Stomach smooth muscle (tissue), 2 donors: ENCODE results near the gene GFPT1.

ENCODE experiments used
- H3K27ac ChIP-seq: one replicate; pipeline ENCODE4 v1.7.0; 2013; ENCODE audit warnings: mild to moderate bottlenecking, low read length, inconsistent platforms
- H3K27me3 ChIP-seq, 2 donors: one replicate each; pipeline ENCODE4 v1.7.0; 2013; ENCODE audit warnings: low read length in 2 of 2; ENCODE audit not compliant: insufficient read depth in 2 of 2, control insufficient read depth in 1 of 2
- H3K36me3 ChIP-seq, 2 donors: one replicate each; pipeline ENCODE4 v1.7.0; 2013; ENCODE audit warnings: low read length in 2 of 2; ENCODE audit not compliant: control insufficient read depth in 2 of 2, insufficient read depth in 2 of 2
- H3K4me1 ChIP-seq: one replicate; pipeline ENCODE4 v1.7.0; 2013; ENCODE audit warnings: low read length; ENCODE audit not compliant: control insufficient read depth, insufficient read depth
- H3K4me3 ChIP-seq, 2 donors: one replicate each; pipeline ENCODE4 v1.7.0; 2013; ENCODE audit warnings: low read length in 2 of 2
- H3K9ac ChIP-seq, 2 donors: one replicate each; pipeline ENCODE4 v1.7.0; 2013; ENCODE audit warnings: low read length in 2 of 2, mild to moderate bottlenecking in 1 of 2
- H3K9me3 ChIP-seq, 2 donors: one replicate each; pipeline ENCODE4 v1.7.0; 2013; ENCODE audit warnings: low read length in 2 of 2; ENCODE audit not compliant: control insufficient read depth in 2 of 2
- donor health status: healthy.
- donor health status: Pancreatic carcinoma.

Gene GFPT1

DNA sequence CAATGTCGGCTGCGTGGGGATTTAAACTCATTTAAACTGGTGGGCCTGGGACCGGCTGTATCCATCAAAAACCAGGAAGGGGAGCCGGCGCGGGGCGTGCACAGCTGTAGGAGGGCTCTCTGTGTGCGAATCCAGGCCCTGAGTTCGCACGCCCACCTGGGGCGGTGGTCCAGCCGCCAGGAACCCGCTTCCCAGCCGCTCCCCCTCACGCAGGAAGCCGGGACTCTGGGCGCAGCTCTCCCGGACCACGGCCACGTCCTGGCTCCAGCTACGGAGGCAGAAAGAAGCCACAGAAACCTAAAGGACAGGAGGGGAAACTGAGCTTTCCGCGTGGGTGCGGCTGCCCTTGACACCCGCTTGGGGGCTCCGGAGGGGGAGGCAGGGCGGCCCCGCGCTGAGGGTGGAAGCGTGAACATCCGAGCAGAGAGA is 80.6 kb downstream of the GFPT1 start:
- peak overlapping the region; percentile 66 for H3K27ac ChIP-seq
- peaks cover 0 to 7% of the 10 kb centered on the region in 2 donors for H3K9me3 ChIP-seq
- H3K27me3 ChIP-seq: no peaks in the 10 kb centered on the region
- peaks cover 50% of the 10 kb centered on the region for H3K4me1 ChIP-seq
- H3K4me3 ChIP-seq: peak overlapping the region; percentile 83 to 90
- H3K9ac ChIP-seq: peak overlapping the region; percentile 65 to 72
- H3K36me3 ChIP-seq: no peaks in the 10 kb centered on the region

DNA sequence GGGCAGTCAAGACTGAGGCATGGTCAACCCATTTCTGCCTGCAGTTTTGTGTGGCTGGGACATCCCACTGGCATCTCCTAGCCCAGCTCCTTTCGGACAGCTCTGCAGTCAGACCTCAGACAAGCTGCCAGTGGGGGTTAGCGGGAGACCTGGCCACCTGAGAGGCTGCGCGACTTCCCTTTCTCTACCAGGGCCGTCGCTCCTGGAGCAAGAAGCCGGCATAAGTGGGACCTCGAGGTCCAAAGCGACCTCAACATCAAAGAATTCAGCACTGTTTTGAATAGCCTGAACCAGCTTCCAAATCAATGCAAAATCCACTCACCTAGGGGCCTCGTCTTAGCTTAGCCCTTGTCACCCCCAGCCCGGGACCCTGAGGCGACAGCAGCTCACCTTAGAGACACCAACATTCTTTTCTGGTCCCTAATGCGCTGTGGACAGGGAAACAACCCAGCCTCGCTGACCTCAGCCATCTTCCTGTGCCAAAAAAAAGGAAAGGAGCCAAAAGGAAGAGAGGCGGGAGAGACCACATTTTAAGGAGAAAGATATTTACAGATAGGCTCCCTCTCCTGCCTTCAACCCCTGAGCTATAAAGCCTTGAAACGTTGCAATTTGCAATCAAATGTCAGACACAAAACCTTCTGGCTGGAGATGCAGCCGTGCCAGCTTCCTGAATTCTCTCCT is 81.2 kb downstream of the GFPT1 start:
- Histone ChIP-seq H3K9me3 (peaks cover 0 to 7% of the 10 kb centered on the region in 2 donors), H3K36me3 (no peaks in the 10 kb centered on the region), H3K27me3 (no peaks in the 10 kb centered on the region), H3K4me1 (peaks cover 50% of the 10 kb centered on the region), H3K27ac (peak overlapping the region; percentile 66), H3K9ac (peak overlapping the region; percentile 65 to 72), H3K4me3 (peak overlapping the region; percentile 83 to 90)

DNA sequence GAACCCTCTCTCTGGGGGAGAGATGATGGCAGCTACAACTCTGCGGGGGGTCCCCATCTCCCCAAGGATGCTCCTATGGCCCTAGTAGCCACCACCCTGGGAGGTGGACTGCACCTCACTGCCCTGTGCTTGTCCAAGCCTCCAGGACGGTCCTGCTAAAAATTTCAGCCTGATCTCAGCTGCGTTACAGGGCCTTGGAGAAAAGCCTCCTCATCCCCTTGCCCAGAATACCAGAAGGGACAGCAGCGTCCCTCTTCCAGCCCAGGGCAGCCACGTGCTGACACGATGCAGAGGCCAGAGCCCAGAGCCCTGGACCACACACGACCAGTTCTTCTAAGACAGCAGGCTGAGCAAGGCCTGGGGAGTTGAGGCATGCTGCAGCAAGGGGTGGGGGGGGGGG is 81.9 kb downstream of the GFPT1 start:
- Histone ChIP-seq H3K9me3 (peaks cover 0 to 7% of the 10 kb centered on the region in 2 donors), H3K4me1 (peaks cover 44% of the 10 kb centered on the region), H3K27me3 (no peaks in the 10 kb centered on the region), H3K36me3 (no peaks in the 10 kb centered on the region), H3K9ac (no peak overlapping the region), H3K27ac (no peak overlapping the region), H3K4me3 (no peak overlapping the region)

DNA sequence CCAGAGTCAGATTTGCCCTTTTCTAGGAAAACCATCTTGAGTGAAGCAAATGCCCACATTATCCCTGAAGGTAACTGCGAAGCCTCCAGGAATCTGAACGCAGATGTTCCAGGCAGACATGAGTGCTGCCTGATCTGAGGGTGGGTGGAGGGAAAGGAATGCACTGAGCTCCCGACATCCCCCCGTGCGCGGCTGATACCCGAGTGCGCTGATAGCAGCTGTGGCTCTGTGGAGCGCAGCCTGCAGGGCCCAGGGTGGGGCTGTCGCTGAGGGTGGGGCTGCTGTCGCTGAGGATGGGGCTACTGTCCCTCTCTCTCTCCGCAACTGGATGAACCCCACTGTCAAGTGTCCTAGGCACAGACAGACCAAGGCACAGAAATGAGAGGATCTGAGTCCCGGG is 82.4 kb downstream of the GFPT1 start:
- H3K36me3 ChIP-seq: no peaks in the 10 kb centered on the region
- no peak overlapping the region for H3K27ac ChIP-seq
- no peak overlapping the region for H3K4me3 ChIP-seq
- no peak overlapping the region for H3K9ac ChIP-seq
- no peaks in the 10 kb centered on the region for H3K27me3 ChIP-seq
- peaks cover 0 to 7% of the 10 kb centered on the region in 2 donors for H3K9me3 ChIP-seq
- peaks cover 39% of the 10 kb centered on the region for H3K4me1 ChIP-seq

GRCh38 chr2:69300650-69301049 is 86.4 kb downstream of the GFPT1 start:
- H3K9ac ChIP-seq: no peak overlapping the region
- no peaks in the 10 kb centered on the region for H3K27me3 ChIP-seq
- peaks cover 1% of the 10 kb centered on the region for H3K4me1 ChIP-seq
- no peak overlapping the region for H3K4me3 ChIP-seq
- no peak overlapping the region for H3K27ac ChIP-seq
- peaks cover 0 to 7% of the 10 kb centered on the region in 2 donors for H3K9me3 ChIP-seq
- H3K36me3 ChIP-seq: no peaks in the 10 kb centered on the region

- Histone ChIP-seq H3K36me3 (no peaks in the 10 kb centered on the region), H3K9me3 (peaks cover 0 to 7% of the 10 kb centered on the region in 2 donors), H3K4me3 (no peak overlapping the region), H3K27me3 (no peaks in the 10 kb centered on the region), H3K4me1 (no peaks in the 10 kb centered on the region), H3K9ac (no peak overlapping the region), H3K27ac (no peak overlapping the region)
Observed at GRCh38 chr2:69299772-69300516, 87.1 kb downstream of the GFPT1 start.

DNA sequence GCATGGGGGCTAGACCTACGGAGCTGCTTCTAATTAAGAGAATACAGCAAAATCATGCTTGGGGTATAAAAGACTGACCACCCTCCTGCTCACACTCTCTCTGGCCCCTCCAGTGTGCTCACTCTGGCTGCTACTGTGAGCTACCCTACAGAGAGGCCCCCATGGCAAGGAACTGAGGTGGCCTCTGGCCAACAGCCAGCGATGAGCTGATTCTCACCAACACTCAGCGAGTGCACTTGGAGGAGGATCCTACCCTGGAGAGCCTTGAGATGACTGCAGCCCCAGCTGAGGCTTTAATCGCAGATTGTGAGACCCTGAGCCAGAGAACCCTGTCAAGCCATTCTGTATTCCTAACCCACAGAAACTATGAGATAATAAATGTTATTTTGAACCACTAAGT is 88.2 kb downstream of the GFPT1 start:
- no peaks in the 10 kb centered on the region for H3K4me1 ChIP-seq
- peaks cover 0 to 2% of the 10 kb centered on the region in 2 donors for H3K9me3 ChIP-seq
- no peaks in the 10 kb centered on the region for H3K36me3 ChIP-seq
- H3K27ac ChIP-seq: no peak overlapping the region
- H3K9ac ChIP-seq: no peak overlapping the region
- H3K4me3 ChIP-seq: no peak overlapping the region
- no peaks in the 10 kb centered on the region for H3K27me3 ChIP-seq

DNA sequence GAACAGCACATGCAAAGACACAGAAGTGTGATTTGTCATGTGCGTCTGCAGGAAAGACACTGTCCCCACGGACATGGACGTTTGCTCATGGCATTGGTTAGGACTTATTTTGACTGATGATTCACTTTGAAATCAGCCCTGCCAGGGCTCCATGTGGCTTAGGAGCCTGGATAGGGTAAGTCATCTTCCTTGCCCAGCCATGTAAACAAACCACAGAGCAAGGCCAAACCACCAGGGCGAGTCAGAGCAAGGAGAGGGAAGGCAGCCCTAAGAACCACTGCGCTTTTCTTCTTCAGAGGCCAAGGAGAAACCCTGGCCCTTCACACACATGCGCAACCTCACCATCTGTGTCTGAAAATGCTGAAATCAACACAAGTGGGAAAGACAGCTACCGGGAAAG is 88.8 kb downstream of the GFPT1 start:
- no peaks in the 10 kb centered on the region for H3K27me3 ChIP-seq
- no peak overlapping the region for H3K4me3 ChIP-seq
- H3K9ac ChIP-seq: no peak overlapping the region
- no peaks in the 10 kb centered on the region for H3K9me3 ChIP-seq
- H3K27ac ChIP-seq: no peak overlapping the region
- H3K4me1 ChIP-seq: no peaks in the 10 kb centered on the region
- no peaks in the 10 kb centered on the region for H3K36me3 ChIP-seq

DNA sequence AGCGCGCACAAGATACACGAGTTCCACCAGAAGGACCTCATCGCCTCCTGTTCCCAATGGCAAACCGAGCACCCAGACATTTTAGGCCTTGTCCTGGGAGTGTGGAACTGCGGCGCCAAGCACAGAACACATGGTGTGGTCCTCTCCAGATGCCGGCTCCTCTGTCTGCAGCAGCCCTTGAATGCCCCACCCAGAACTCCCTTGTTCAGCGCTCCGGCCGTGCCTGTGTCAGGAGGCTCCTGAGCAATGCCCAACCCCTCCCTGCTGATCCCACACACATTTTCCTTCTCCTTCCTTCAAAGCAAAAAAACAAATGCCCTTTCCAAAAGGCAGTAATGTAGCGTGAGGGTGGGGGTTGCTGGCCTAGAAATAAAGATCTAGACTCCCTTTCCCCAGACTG is 89.8 kb downstream of the GFPT1 start:
- H3K9ac ChIP-seq: no peak overlapping the region
- H3K4me3 ChIP-seq: no peak overlapping the region
- H3K4me1 ChIP-seq: peaks cover 1% of the 10 kb centered on the region

DNA sequence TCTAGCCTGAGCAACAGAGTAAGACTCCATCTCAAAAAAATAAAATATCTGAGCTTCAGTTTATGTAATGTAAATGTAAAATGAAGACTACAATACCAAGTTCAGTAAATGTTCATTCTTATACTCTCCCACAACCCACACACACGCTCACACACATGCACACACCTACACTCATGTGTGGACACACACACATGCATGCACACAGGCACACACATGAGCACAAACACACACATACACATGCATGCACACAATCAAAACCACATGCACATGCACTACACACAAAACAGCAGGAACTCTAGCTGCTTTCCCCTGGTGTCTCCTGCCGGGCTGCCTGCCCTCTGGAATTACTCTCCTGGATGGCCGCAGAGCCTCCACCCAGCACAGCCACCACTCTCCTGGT is 90.6 kb downstream of the GFPT1 start:
- H3K4me3 ChIP-seq: no peak overlapping the region
- peaks cover 9% of the 10 kb centered on the region for H3K4me1 ChIP-seq
- no peaks in the 10 kb centered on the region for H3K36me3 ChIP-seq
- no peaks in the 10 kb centered on the region for H3K9me3 ChIP-seq
- no peaks in the 10 kb centered on the region for H3K27me3 ChIP-seq
- no peak overlapping the region for H3K9ac ChIP-seq
- H3K27ac ChIP-seq: no peak overlapping the region

More for the DNA sequence above, 89.8 kb downstream of the GFPT1 start:
- no peaks in the 10 kb centered on the region for H3K9me3 ChIP-seq
- H3K36me3 ChIP-seq: no peaks in the 10 kb centered on the region
- H3K27me3 ChIP-seq: no peaks in the 10 kb centered on the region
- no peak overlapping the region for H3K27ac ChIP-seq

GRCh38 chr2:69292256-69292655 is 94.8 kb downstream of the GFPT1 start:
- Histone ChIP-seq H3K36me3 (no peaks in the 10 kb centered on the region), H3K4me1 (peaks cover 17% of the 10 kb centered on the region), H3K9me3 (no peaks in the 10 kb centered on the region), H3K27ac (no peak overlapping the region), H3K4me3 (no peak overlapping the region), H3K9ac (no peak overlapping the region), H3K27me3 (no peaks in the 10 kb centered on the region)
